K562 (cell line): Measurements from ENCODE around the gene LDB2. TPM values are rescaled to one million over a fixed set of nuclear protein-coding genes. Genes with fewer than 3 reads are reported as not detected.

Source experiments
- ATAC-seq: fragments of 200-7000 bp; cut with Tn5 transposase; 3 replicates; pipeline ENCODE4 v1.9.1; 2020; ENCODE audit warnings: moderate library complexity
- BruUV-seq: library from RNA; stranded (reverse); fragments of 400-500 nt; replicated peaks from 2 replicates; lab custom pipeline; 2021; lab: Mats Ljungman, UMichigan
- CTCF ChIA-PET: fragments of 300-600 bp; formaldehyde crosslinking; extraction: SDS; loops from one replicate; lab custom pipeline; 2021; ENCODE audit warnings: low intra/inter-chr PET ratio; lab: Yijun Ruan, JAX
- POLR2A ChIA-PET: fragments of 300-600, 350-650 bp; sonication (Branson Sonifier 250); formaldehyde crosslinking; extraction: SDS; loops from one replicate; lab custom pipeline; 2021; ENCODE audit warnings: antibody characterized with exemption, inconsistent platforms; lab: Yijun Ruan, JAX
- DNase-seq, 4 experiments: peaks; one replicate each; pipeline versions ENCODE4 v3.0.0 to v3.0.0-alpha.2; 2011 to 2018; ENCODE audit warnings: low spot score in 3 of 4, mixed read lengths in 3 of 4; ENCODE audit errors: extremely low read depth in 1 of 4
- FAIRE-seq: peaks from 2 replicates; lab custom pipeline; 2011; peaks lifted over from hg19 to GRCh38; lab: Jason Lieb, UNC
- H2AFZ ChIP-seq: 2 replicates; pipeline ENCODE4 v1.6.0; 2011; ENCODE audit warnings: low read depth, low read length, control low read depth, inconsistent platforms
- H3K27ac ChIP-seq: fragments of 200-600 bp; 3 replicates; pipeline ENCODE4 v1.8.0; 2011; ENCODE audit warnings: low read depth, mild to moderate bottlenecking, control low read depth, inconsistent platforms, low read length, moderate library complexity, mixed read lengths; ENCODE audit errors: extremely low read depth
- H3K27me3 ChIP-seq, 2 experiments: fragments of 300-600 bp in 1 of 2; 2 replicates in 1 of 2; 3 replicates in 1 of 2; pipeline versions ENCODE4 v1.6.0 to v1.8.0; 2011; ENCODE audit warnings: inconsistent platforms in 2 of 2, low read length in 2 of 2, mild to moderate bottlenecking in 1 of 2, mixed read lengths in 1 of 2, moderate library complexity in 1 of 2; ENCODE audit not compliant: control insufficient read depth in 2 of 2, insufficient read depth in 2 of 2
- H3K36me3 ChIP-seq: fragments of 300-600 bp; 3 replicates; pipeline ENCODE4 v1.8.0; 2011; ENCODE audit warnings: mild to moderate bottlenecking, low read length, inconsistent platforms; ENCODE audit not compliant: control insufficient read depth, insufficient read depth
- H3K4me1 ChIP-seq, 2 experiments: fragments of 200-600 bp in 1 of 2; replicated peaks in 1 of 2; 2 replicates in 1 of 2; 3 replicates in 1 of 2; pipeline versions ENCODE4 v1.5.1 to v1.8.0; 2011; ENCODE audit warnings: inconsistent platforms in 2 of 2, low read length in 2 of 2, mild to moderate bottlenecking in 1 of 2, mixed read lengths in 1 of 2, moderate library complexity in 1 of 2; ENCODE audit not compliant: control insufficient read depth in 2 of 2, insufficient read depth in 2 of 2
- H3K4me2 ChIP-seq: 2 replicates; pipeline ENCODE4 v1.6.1; 2011; ENCODE audit warnings: low read length, control low read depth, inconsistent platforms, mixed read lengths; ENCODE audit not compliant: insufficient read depth
- H3K4me3 ChIP-seq: fragments of 200-600 bp; sonication (generic), shearing (Covaris generic); 2 replicates; pipeline ENCODE4 v1.5.1; 2016; ENCODE audit warnings: control low read depth, inconsistent platforms
- H3K79me2 ChIP-seq: fragments of 200-600 bp; 3 replicates; pipeline ENCODE4 v1.8.0; 2011; ENCODE audit warnings: low read length, inconsistent platforms; ENCODE audit not compliant: control insufficient read depth, insufficient read depth
- H3K9ac ChIP-seq, 2 experiments: 2 replicates each; pipeline versions ENCODE4 v1.6.0 to v1.6.1; 2011; ENCODE audit warnings: low read depth in 2 of 2, low read length in 2 of 2, control low read depth in 1 of 2, inconsistent platforms in 1 of 2, mild to moderate bottlenecking in 1 of 2, mixed read lengths in 1 of 2; ENCODE audit not compliant: insufficient read depth in 1 of 2
- H3K9me1 ChIP-seq: one replicate; pipeline ENCODE4 v1.6.0; 2011; ENCODE audit warnings: inconsistent platforms, mild to moderate bottlenecking, low read length, moderate library complexity; ENCODE audit not compliant: control insufficient read depth, insufficient read depth
- H3K9me3 ChIP-seq: replicated peaks from 2 replicates; pipeline ENCODE4 v1.5.1; 2011; ENCODE audit warnings: low read depth, low read length, inconsistent platforms; ENCODE audit not compliant: control insufficient read depth, insufficient read depth
- H4K20me1 ChIP-seq: replicated peaks from 2 replicates; pipeline ENCODE4 v1.6.1; 2011; ENCODE audit warnings: low read length, inconsistent platforms, mixed read lengths; ENCODE audit not compliant: control insufficient read depth, insufficient read depth
- ARID2 ChIP-seq: fragments of 450-650 bp; IDR thresholded peaks from 2 replicates; pipeline ENCODE4 v1.6.1; 2017; ENCODE audit warnings: antibody characterized with exemption, mild to moderate bottlenecking
- CAMTA2 ChIP-seq: fragments of 250-450 bp; sonication (Bioruptor Pico); conservative IDR thresholded peaks from 2 replicates; pipeline ENCODE4 v1.5.1; 2022
- COPS2 ChIP-seq: fragments of 450-650 bp; conservative IDR thresholded peaks from 2 replicates; pipeline ENCODE4 v1.6.1; 2016; ENCODE audit warnings: mild to moderate bottlenecking, moderate library complexity
- DNMT1 ChIP-seq: fragments of 450-650 bp; IDR thresholded peaks from 2 replicates; pipeline ENCODE4 v1.6.1; 2016; ENCODE audit warnings: antibody characterized with exemption, mild to moderate bottlenecking
- FOS ChIP-seq: IDR thresholded peaks from 3 replicates; pipeline ENCODE4 v1.6.1; 2011; ENCODE audit not compliant: insufficient read length; ENCODE audit errors: extremely low read depth
- GABPA ChIP-seq: fragments of 200-800 bp; sonication (Bioruptor generic); conservative IDR thresholded peaks from 2 replicates; pipeline ENCODE4 v1.6.1; 2016; ENCODE audit warnings: low read depth, missing genetic modification characterization, missing compliant biosample characterization
- GTF2E2 ChIP-seq: fragments of 200-800 bp; sonication (Bioruptor generic); IDR thresholded peaks from 2 replicates; pipeline ENCODE4 v1.6.1; 2016; ENCODE audit warnings: missing genetic modification characterization, missing compliant biosample characterization
- HIVEP1 ChIP-seq: fragments of 250-450 bp; sonication (Bioruptor Pico); IDR thresholded peaks from 2 replicates; pipeline ENCODE4 v1.4.0; 2020; ENCODE audit warnings: mild to moderate bottlenecking
- HLTF ChIP-seq: fragments of 450-650 bp; IDR thresholded peaks from 2 replicates; pipeline ENCODE4 v1.6.1; 2016
- HMG20B ChIP-seq: fragments of 250-450 bp; sonication (Bioruptor Pico); IDR thresholded peaks from 2 replicates; pipeline ENCODE4 v1.5.0; 2021; ENCODE audit warnings: mild to moderate bottlenecking
- PCBP1 ChIP-seq: fragments of 200-400 bp; formaldehyde crosslinking; IDR thresholded peaks from 2 replicates; pipeline ENCODE4 v1.6.1; 2018; ENCODE audit warnings: mild to moderate bottlenecking, low read depth, low read length; ENCODE audit not compliant: poor library complexity, severe bottlenecking
- SNRNP70 ChIP-seq: fragments of 200-400 bp; formaldehyde crosslinking; optimal IDR thresholded peaks from 2 replicates; pipeline ENCODE3; 2017; ENCODE audit warnings: low read depth, low read length
- THRA ChIP-seq: fragments of 450-650 bp; IDR thresholded peaks from 2 replicates; pipeline ENCODE4 v1.6.1; 2017; ENCODE audit warnings: mild to moderate bottlenecking, moderate library complexity
- U2AF1 ChIP-seq: fragments of 200-400 bp; formaldehyde crosslinking; optimal IDR thresholded peaks from 2 replicates; pipeline ENCODE3; 2017; ENCODE audit warnings: mild to moderate bottlenecking, low read depth, low read length, moderate library complexity
- WHSC1 ChIP-seq: IDR thresholded peaks from one replicate; pipeline ENCODE4 v1.6.1; 2012; ENCODE audit warnings: low read length, control low read depth, inconsistent platforms
- ZNF146 ChIP-seq: IDR thresholded peaks from one replicate; pipeline ENCODE4 v1.6.1; 2018; ENCODE audit warnings: missing compliant biosample characterization; ENCODE audit not compliant: unreplicated experiment
- ZNF224 ChIP-seq: sonication (generic); formaldehyde crosslinking; IDR thresholded peaks from 2 replicates; pipeline ENCODE4 v1.8.0; 2022; ENCODE audit warnings: mild to moderate bottlenecking, missing genetic modification reagents
- ZNF584 ChIP-seq: fragments of 200-800 bp; sonication (Bioruptor generic); IDR thresholded peaks from 2 replicates; pipeline ENCODE4 v1.6.1; 2016; ENCODE audit warnings: low read depth, mild to moderate bottlenecking, missing genetic modification characterization, missing compliant biosample characterization
- WGBS: fragments of 100-300 bp; shearing (Covaris generic); methylation state at CpG from one replicate; pipeline ENCODE4 v1.1.6; 2016; ENCODE audit warnings: low coverage, mixed read lengths; ENCODE audit not compliant: insufficient coverage; ENCODE audit errors: missing lambda C conversion rate; 5-methylcytosine and 5-hydroxymethylcytosine counted together
- in situ Hi-C: fragments of 300-500 bp; cut with MboI; formaldehyde crosslinking; loops from 4 replicates; pipeline ENCODE4 v1.15.0; 2018; ENCODE audit warnings: inconsistent platforms, mixed read lengths
- intact Hi-C: fragments of 100-400 bp; cut with micrococcal nuclease; formaldehyde crosslinking; loops from 2 replicates; pipeline ENCODE4 v1.14.2; 2022
- polyA plus RNA-seq, 8 experiments: library from polyadenylated mRNA; depleted of rRNA in 4 of 8; stranded (reverse) in 5 of 8; unstranded in 3 of 8; fragments of >200 nt; fragmentation: Nextera tagmentation in 2 of 8; fragmentation: Illumina TruSeq in 1 of 8; extraction: Ambion mirVana in 2 of 8; extraction: Trizol in 1 of 8; gene quantifications; 2 replicates each; pipeline versions ENCODE4 v1.2.1 to v1.2.3, GENCODE V29; 2011 to 2014; ENCODE audit warnings: inconsistent platforms in 1 of 8, missing spikeins in 1 of 8
- total RNA-seq, 7 experiments: library from RNA; depleted of rRNA in 6 of 7; stranded (reverse); fragments of >200 nt in 6 of 7; fragmentation: Illumina TruSeq in 2 of 7; extraction: Trizol in 2 of 7; gene quantifications; 2 replicates each; pipeline versions ENCODE4 v1.2.1 to v1.2.3, GENCODE V29; 2011 to 2021; ENCODE audit warnings: low replicate concordance in 1 of 7
- TF ChIP-seq, protein P1 (sequence below), 2 experiments: fragments of 450-650 bp in 1 of 2; sonication (generic) in 1 of 2; formaldehyde crosslinking in 1 of 2; IDR thresholded peaks in 1 of 2; conservative IDR thresholded peaks in 1 of 2; 2 replicates each; pipeline versions ENCODE4 v1.6.1 to v1.8.1; 2016 to 2023; ENCODE audit warnings: mild to moderate bottlenecking in 2 of 2, moderate library complexity in 2 of 2, inconsistent platforms in 1 of 2, missing genetic modification reagents in 1 of 2

The LDB2 gene
- total and polyA plus RNA-seq, 9 of the 15 experiments (the other 6 are each of a cell fraction or from before 2014, with no cell fraction given) = 0.10 to 0.20 TPM; not detected in 7

DNA sequence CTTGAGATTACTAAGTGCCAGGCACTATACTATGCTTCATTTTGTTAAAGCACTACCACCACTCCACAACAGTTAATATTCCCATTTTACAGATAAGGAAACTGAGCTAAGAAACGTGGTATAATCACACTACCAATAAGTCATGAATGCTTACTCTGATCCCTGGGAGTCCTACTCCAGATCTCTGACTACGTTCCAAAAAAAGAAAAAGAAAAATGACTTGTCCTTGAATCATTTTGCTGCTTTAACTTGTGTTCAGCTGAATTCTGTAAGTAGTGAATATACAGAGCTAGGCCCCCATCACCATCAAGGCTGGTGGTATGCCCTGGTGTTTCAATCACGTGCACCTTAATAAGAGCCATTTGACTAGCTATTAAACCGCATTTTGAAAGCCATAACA lies 39.4 kb downstream of the LDB2 start (continued):
- TF ChIP-seq, protein P1, sequence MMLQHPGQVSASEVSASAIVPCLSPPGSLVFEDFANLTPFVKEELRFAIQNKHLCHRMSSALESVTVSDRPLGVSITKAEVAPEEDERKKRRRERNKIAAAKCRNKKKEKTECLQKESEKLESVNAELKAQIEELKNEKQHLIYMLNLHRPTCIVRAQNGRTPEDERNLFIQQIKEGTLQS (IDR thresholded peaks at IDR 0.05) = no peak
- TF ChIP-seq, protein P1 (CRISPR knock-in tag; conservative IDR thresholded peaks at IDR 0.05) = no peak
- TF ChIP-seq FOS (no peak), HIVEP1 (no peak), ZNF146 (CRISPR knock-in tag) (no peak), COPS2 (no peak), SNRNP70 (no peak), WHSC1 (no peak)

- ATAC-seq (no peak), DNase-seq (no peak), FAIRE-seq (no peak)
- Histone ChIP-seq H3K4me3 (no peak overlapping the region), H3K4me1 (no peaks in the 10 kb centered on the region), H2AFZ (no peak overlapping the region), H3K79me2 (no peaks in the 10 kb centered on the region), H4K20me1 (no peaks in the 10 kb centered on the region), H3K36me3 (no peaks in the 10 kb centered on the region), H3K9ac (no peak overlapping the region), H3K9me1 (no peaks in the 10 kb centered on the region), H3K9me3 (no peaks in the 10 kb centered on the region), H3K4me2 (no peak overlapping the region), H3K27ac (no peak overlapping the region), H3K27me3 (no peaks in the 10 kb centered on the region)
- intact Hi-C loops (no loop called here), in situ Hi-C loops (no loop called here)
- BruUV-seq = no TSS peak
- 3% methylated on average over 9 of the region's 9 CpGs for WGBS
- TF ChIP-seq HMG20B (no peak), CAMTA2 (CRISPR knock-in tag) (no peak), ZNF224 (CRISPR knock-in tag) (no peak), DNMT1 (no peak), PCBP1 (no peak), ZNF584 (CRISPR knock-in tag) (no peak), U2AF1 (no peak), ARID2 (no peak), THRA (no peak), HLTF (no peak), GTF2E2 (no peak), GABPA (no peak)
- POLR2A ChIA-PET = no interaction called here
- CTCF ChIA-PET = no interaction called here
Observed at GRCh38 chr4:16858275-16858752, 40.1 kb downstream of the LDB2 start.
